ENCODE measurements around the gene KANSL1L.

KANSL1L gene

GRCh38 chr2:210157526-210157925 lies 13.7 kb downstream of the KANSL1L start:
- Histone ChIP-seq H3K23ac (ENCODE audit: low read depth, low read length, poor library complexity) (no peak overlapping the region), H3K4me1 (ENCODE audit: control insufficient read depth in 2 of 2, insufficient read depth in 1 of 2, low read depth in 1 of 2, low read length in 2 of 2) (no peaks in the 10 kb centered on the region), H3K4ac (ENCODE audit: low read length) (no peak overlapping the region), H3K79me1 (ENCODE audit: low read depth, low read length) (peaks cover 3% of the 10 kb centered on the region), H3K14ac (ENCODE audit: low read length) (no peak overlapping the region), H2AFZ (ENCODE audit: low read length) (no peak overlapping the region), H2AK5ac (ENCODE audit: low read depth, low read length) (no peak overlapping the region), H3K4me3 (ENCODE audit: low read length in 2 of 2) (no peak overlapping the region), H3K9ac (ENCODE audit: low read depth, low read length, poor library complexity) (no peak overlapping the region), H4K8ac (ENCODE audit: low read depth, low read length) (no peak overlapping the region), H3K9me3 (replicated peaks in 1 of 2; ENCODE audit: control insufficient read depth in 2 of 2, insufficient read depth in 1 of 2, low read depth in 1 of 2, low read length in 2 of 2) (peaks cover 0 to 1% of the 10 kb centered on the region in 2 donors), H2BK120ac (ENCODE audit: low read depth, low read length) (no peak overlapping the region), H3K36me3 (replicated peaks in 1 of 2; ENCODE audit: control insufficient read depth in 2 of 2, insufficient read depth in 2 of 2, low read length in 2 of 2) (peaks cover 3 to 37% of the 10 kb centered on the region in 2 donors), H2BK5ac (ENCODE audit: low read length) (no peak overlapping the region), H3K27ac (replicated peaks; ENCODE audit: low read length) (no peak overlapping the region), H2BK12ac (ENCODE audit: low read length) (no peak overlapping the region), H3K18ac (ENCODE audit: low read length) (no peak overlapping the region), H2BK15ac (ENCODE audit: low read length) (no peak overlapping the region), H3K27me3 (ENCODE audit: control insufficient read depth in 3 of 3, insufficient read depth in 3 of 3, low read depth in 1 of 3, low read length in 3 of 3) (no peaks in the 10 kb centered on the region), H4K91ac (ENCODE audit: low read depth, low read length, poor library complexity) (no peak overlapping the region), H3K4me2 (ENCODE audit: insufficient read depth, low read length, poor library complexity, severe bottlenecking) (no peak overlapping the region)
- WGBS, 2 donors (ENCODE audit: extremely low coverage in 2 of 2, insufficient read length in 2 of 2, insufficient replicate concordance in 1 of 2) = no CpG with 5 or more reads among the region's 3 CpGs
- no peak for DNase-seq (ENCODE audit: low spot score)

DNA sequence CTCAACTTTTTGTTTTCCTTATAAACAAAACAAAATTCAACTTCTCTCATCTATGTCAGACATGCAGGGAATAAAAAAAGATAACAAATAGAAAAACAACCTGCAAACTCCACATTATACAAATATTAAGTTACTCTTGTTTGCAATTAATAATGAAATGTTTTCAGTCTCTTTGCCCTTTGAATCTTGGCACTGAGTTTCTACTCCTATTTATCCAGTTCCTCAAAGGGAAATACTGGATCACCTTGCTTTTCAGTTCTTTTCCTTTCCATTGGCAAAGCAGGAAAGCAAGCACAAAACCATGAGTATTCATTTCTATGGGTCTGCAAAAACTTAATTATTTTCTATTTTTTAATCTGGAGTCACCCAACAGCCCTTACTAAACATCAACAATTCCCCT lies 23.6 kb downstream of the KANSL1L start:
- no peak overlapping the region for H2BK120ac ChIP-seq (ENCODE audit: low read depth, low read length)
- H3K36me3 ChIP-seq (replicated peaks in 1 of 2; ENCODE audit: control insufficient read depth in 2 of 2, insufficient read depth in 2 of 2, low read length in 2 of 2) = peaks cover 16 to 65% of the 10 kb centered on the region in 2 donors
- H3K27me3 ChIP-seq (ENCODE audit: control insufficient read depth in 3 of 3, insufficient read depth in 3 of 3, low read depth in 1 of 3, low read length in 3 of 3) = no peaks in the 10 kb centered on the region
- H2BK5ac ChIP-seq (ENCODE audit: low read length) = no peak overlapping the region
- no peak overlapping the region for H3K18ac ChIP-seq (ENCODE audit: low read length)
- H3K4ac ChIP-seq (ENCODE audit: low read length) = no peak overlapping the region
- H3K23ac ChIP-seq (ENCODE audit: low read depth, low read length, poor library complexity) = no peak overlapping the region
- H3K14ac ChIP-seq (ENCODE audit: low read length) = no peak overlapping the region
- H3K4me1 ChIP-seq (ENCODE audit: control insufficient read depth in 2 of 2, insufficient read depth in 1 of 2, low read depth in 1 of 2, low read length in 2 of 2) = no peaks in the 10 kb centered on the region
- H3K4me2 ChIP-seq (ENCODE audit: insufficient read depth, low read length, poor library complexity, severe bottlenecking) = no peak overlapping the region
- no peak for DNase-seq (ENCODE audit: low spot score)
- no peak overlapping the region for H2BK12ac ChIP-seq (ENCODE audit: low read length)
- no peak overlapping the region for H3K27ac ChIP-seq (replicated peaks; ENCODE audit: low read length)
- H4K8ac ChIP-seq (ENCODE audit: low read depth, low read length) = no peak overlapping the region
- H3K4me3 ChIP-seq (ENCODE audit: low read length in 2 of 2) = no peak overlapping the region
- peaks cover 14 to 26% of the 10 kb centered on the region in 2 donors for H3K9me3 ChIP-seq (replicated peaks in 1 of 2; ENCODE audit: control insufficient read depth in 2 of 2, insufficient read depth in 1 of 2, low read depth in 1 of 2, low read length in 2 of 2)
- H2AFZ ChIP-seq (ENCODE audit: low read length) = no peak overlapping the region
- H4K91ac ChIP-seq (ENCODE audit: low read depth, low read length, poor library complexity) = no peak overlapping the region
- no peak overlapping the region for H3K9ac ChIP-seq (ENCODE audit: low read depth, low read length, poor library complexity)
- H2AK5ac ChIP-seq (ENCODE audit: low read depth, low read length) = no peak overlapping the region
- no peak overlapping the region for H2BK15ac ChIP-seq (ENCODE audit: low read length)
- no peaks in the 10 kb centered on the region for H3K79me1 ChIP-seq (ENCODE audit: low read depth, low read length)

DNA sequence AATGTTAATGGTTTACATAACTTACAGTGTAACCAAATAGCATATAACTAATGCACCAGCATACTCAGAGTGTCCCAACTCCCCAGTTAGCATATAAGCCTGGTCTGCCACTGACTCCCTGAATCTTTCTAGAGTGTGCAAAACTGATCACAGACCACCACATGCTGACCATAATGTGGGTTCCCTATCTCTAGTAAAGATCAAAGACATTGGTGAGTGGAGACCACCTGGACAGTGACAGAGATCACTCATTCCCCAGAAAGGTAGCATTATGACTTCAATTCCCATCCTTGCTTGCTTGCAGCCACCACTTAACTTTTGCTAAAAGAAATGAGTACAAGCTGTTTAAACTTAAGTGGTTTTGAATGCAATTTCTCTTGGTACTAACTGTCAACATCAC lies 39.0 kb downstream of the KANSL1L start:
- no peaks in the 10 kb centered on the region for H3K4me1 ChIP-seq (ENCODE audit: control insufficient read depth in 2 of 2, insufficient read depth in 1 of 2, low read depth in 1 of 2, low read length in 2 of 2)
- no peak overlapping the region for H3K27ac ChIP-seq (replicated peaks; ENCODE audit: low read length)
- no peak overlapping the region for H2BK120ac ChIP-seq (ENCODE audit: low read depth, low read length)
- H3K4me3 ChIP-seq (ENCODE audit: low read length in 2 of 2) = no peak overlapping the region
- H3K79me1 ChIP-seq (ENCODE audit: low read depth, low read length) = no peaks in the 10 kb centered on the region
- no peak overlapping the region for H3K4me2 ChIP-seq (ENCODE audit: insufficient read depth, low read length, poor library complexity, severe bottlenecking)
- H2BK15ac ChIP-seq (ENCODE audit: low read length) = no peak overlapping the region
- DNase-seq (ENCODE audit: low spot score) = no peak
- no peak overlapping the region for H3K4ac ChIP-seq (ENCODE audit: low read length)
- H2BK12ac ChIP-seq (ENCODE audit: low read length) = no peak overlapping the region
- H4K8ac ChIP-seq (ENCODE audit: low read depth, low read length) = no peak overlapping the region
- H4K91ac ChIP-seq (ENCODE audit: low read depth, low read length, poor library complexity) = no peak overlapping the region
- H2AK5ac ChIP-seq (ENCODE audit: low read depth, low read length) = no peak overlapping the region
- H3K9ac ChIP-seq (ENCODE audit: low read depth, low read length, poor library complexity) = no peak overlapping the region
- peaks cover 2 to 14% of the 10 kb centered on the region in 2 donors for H3K36me3 ChIP-seq (replicated peaks in 1 of 2; ENCODE audit: control insufficient read depth in 2 of 2, insufficient read depth in 2 of 2, low read length in 2 of 2)
- H2AFZ ChIP-seq (ENCODE audit: low read length) = no peak overlapping the region
- H3K18ac ChIP-seq (ENCODE audit: low read length) = no peak overlapping the region
- no peak overlapping the region for H3K23ac ChIP-seq (ENCODE audit: low read depth, low read length, poor library complexity)
- no peak overlapping the region for H3K14ac ChIP-seq (ENCODE audit: low read length)
- H2BK5ac ChIP-seq (ENCODE audit: low read length) = no peak overlapping the region
- peaks cover 0 to 3% of the 10 kb centered on the region in 2 donors for H3K9me3 ChIP-seq (replicated peaks in 1 of 2; ENCODE audit: control insufficient read depth in 2 of 2, insufficient read depth in 1 of 2, low read depth in 1 of 2, low read length in 2 of 2)
- no peaks in the 10 kb centered on the region for H3K27me3 ChIP-seq (ENCODE audit: control insufficient read depth in 3 of 3, insufficient read depth in 3 of 3, low read depth in 1 of 3, low read length in 3 of 3)

- no peak overlapping the region for H3K9ac ChIP-seq (ENCODE audit: low read depth, low read length, poor library complexity)
- DNase-seq (ENCODE audit: low spot score) = no peak
- no peak overlapping the region for H2BK5ac ChIP-seq (ENCODE audit: low read length)
- no peak overlapping the region for H3K27ac ChIP-seq (replicated peaks; ENCODE audit: low read length)
- peaks cover 0 to 17% of the 10 kb centered on the region in 2 donors for H3K9me3 ChIP-seq (replicated peaks in 1 of 2; ENCODE audit: control insufficient read depth in 2 of 2, insufficient read depth in 1 of 2, low read depth in 1 of 2, low read length in 2 of 2)
- WGBS, 2 donors (ENCODE audit: extremely low coverage in 2 of 2, insufficient read length in 2 of 2, insufficient replicate concordance in 1 of 2) = no CpG with 5 or more reads among the region's 3 CpGs
- no peak overlapping the region for H2BK15ac ChIP-seq (ENCODE audit: low read length)
- H3K4me3 ChIP-seq (ENCODE audit: low read length in 2 of 2) = no peak overlapping the region
- H3K23ac ChIP-seq (ENCODE audit: low read depth, low read length, poor library complexity) = no peak overlapping the region
- no peak overlapping the region for H4K91ac ChIP-seq (ENCODE audit: low read depth, low read length, poor library complexity)
- no peaks in the 10 kb centered on the region for H3K27me3 ChIP-seq (ENCODE audit: control insufficient read depth in 3 of 3, insufficient read depth in 3 of 3, low read depth in 1 of 3, low read length in 3 of 3)
- H3K36me3 ChIP-seq (replicated peaks in 1 of 2; ENCODE audit: control insufficient read depth in 2 of 2, insufficient read depth in 2 of 2, low read length in 2 of 2) = peaks cover 2 to 27% of the 10 kb centered on the region in 2 donors
- H2BK120ac ChIP-seq (ENCODE audit: low read depth, low read length) = no peak overlapping the region
- no peak overlapping the region for H2AK5ac ChIP-seq (ENCODE audit: low read depth, low read length)
- H3K79me1 ChIP-seq (ENCODE audit: low read depth, low read length) = no peaks in the 10 kb centered on the region
- no peak overlapping the region for H4K8ac ChIP-seq (ENCODE audit: low read depth, low read length)
- H2AFZ ChIP-seq (ENCODE audit: low read length) = no peak overlapping the region
- no peak overlapping the region for H3K4me2 ChIP-seq (ENCODE audit: insufficient read depth, low read length, poor library complexity, severe bottlenecking)
- no peak overlapping the region for H3K14ac ChIP-seq (ENCODE audit: low read length)
- H3K18ac ChIP-seq (ENCODE audit: low read length) = no peak overlapping the region
- no peak overlapping the region for H2BK12ac ChIP-seq (ENCODE audit: low read length)
- H3K4me1 ChIP-seq (ENCODE audit: control insufficient read depth in 2 of 2, insufficient read depth in 1 of 2, low read depth in 1 of 2, low read length in 2 of 2) = no peaks in the 10 kb centered on the region
- no peak overlapping the region for H3K4ac ChIP-seq (ENCODE audit: low read length)
Measured at GRCh38 chr2:210128961-210129360, 42.2 kb downstream of the KANSL1L start.
